GM12864 (cell line): Measurements from ENCODE around the gene TMEM63C.
"Not testable (repeated sequence)": the region's sequence is repeated elsewhere in the genome, so short reads cannot be mapped to it uniquely, and the experiment has no call there.

Experiments
- DNase-seq: peaks from one replicate; pipeline ENCODE4 v3.0.0-alpha.2; 2011; ENCODE audit warnings: low read depth
- H3K4me3 ChIP-seq: 2 replicates; pipeline ENCODE4 v1.5.1; 2011; ENCODE audit warnings: mild to moderate bottlenecking, low read depth, low read length, control low read depth
- TF ChIP-seq, protein P1 (sequence below): IDR thresholded peaks from 2 replicates; pipeline ENCODE4 v1.5.1; 2011; ENCODE audit warnings: low read depth, mild to moderate bottlenecking, moderate library complexity, low read length, control low read depth, inconsistent platforms; ENCODE audit errors: missing control alignments

Gene TMEM63C

DNA sequence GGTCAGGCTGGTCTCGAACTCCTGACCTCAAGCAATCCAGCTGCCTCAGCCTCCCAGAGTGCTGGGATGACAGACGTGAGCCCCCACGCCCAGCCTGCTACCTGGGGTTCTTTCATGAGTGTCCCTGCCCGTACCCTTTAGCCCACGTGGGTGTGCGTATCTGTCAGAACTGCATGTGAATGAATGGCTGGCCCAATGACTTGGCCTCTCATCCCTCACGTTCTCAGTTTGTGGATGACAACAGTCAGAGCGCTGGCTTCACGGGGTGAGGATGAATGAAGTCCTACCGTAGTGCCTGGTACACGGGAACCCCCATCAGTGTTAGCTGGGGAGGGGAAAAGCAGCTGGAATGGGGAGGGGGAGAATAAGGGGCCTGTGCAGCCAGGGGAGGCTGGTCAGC lies 23.9 kb upstream of the TMEM63C start:
- TF ChIP-seq, protein P1, sequence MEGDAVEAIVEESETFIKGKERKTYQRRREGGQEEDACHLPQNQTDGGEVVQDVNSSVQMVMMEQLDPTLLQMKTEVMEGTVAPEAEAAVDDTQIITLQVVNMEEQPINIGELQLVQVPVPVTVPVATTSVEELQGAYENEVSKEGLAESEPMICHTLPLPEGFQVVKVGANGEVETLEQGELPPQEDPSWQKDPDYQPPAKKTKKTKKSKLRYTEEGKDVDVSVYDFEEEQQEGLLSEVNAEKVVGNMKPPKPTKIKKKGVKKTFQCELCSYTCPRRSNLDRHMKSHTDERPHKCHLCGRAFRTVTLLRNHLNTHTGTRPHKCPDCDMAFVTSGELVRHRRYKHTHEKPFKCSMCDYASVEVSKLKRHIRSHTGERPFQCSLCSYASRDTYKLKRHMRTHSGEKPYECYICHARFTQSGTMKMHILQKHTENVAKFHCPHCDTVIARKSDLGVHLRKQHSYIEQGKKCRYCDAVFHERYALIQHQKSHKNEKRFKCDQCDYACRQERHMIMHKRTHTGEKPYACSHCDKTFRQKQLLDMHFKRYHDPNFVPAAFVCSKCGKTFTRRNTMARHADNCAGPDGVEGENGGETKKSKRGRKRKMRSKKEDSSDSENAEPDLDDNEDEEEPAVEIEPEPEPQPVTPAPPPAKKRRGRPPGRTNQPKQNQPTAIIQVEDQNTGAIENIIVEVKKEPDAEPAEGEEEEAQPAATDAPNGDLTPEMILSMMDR: no peak
- H3K4me3 ChIP-seq: no peak overlapping the region
- no peak for DNase-seq

DNA sequence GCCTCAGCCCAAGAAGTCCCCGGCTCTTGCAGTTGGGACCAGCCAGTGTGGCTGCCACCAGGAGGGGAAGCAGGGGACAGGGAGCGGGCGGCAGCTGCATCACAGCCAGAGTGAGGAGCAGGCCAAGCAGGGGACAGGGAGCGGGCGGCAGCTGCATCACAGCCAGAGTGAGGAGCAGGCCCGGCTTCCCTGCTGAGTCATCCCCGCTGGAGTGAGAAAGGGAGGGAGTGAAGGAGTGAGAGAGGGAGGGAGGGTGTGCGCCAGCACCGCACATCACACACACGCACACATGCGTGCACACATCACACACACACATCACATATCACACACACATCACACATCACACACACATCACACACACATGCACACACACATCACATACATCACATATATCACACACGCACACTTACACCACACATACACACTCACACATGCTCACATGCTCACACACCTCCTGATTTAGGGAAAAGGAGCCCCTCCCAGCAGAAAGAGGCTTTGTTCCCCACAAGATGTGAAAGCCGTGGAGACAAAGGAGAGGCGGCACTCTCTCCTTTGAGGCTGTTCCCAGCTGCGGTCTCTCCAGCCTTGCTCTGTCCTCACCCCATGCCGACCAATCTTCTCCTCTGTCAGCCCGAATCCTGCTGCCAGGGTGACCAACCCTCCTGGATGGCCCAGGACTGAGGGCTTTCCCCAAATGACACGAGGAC lies 23.3 kb upstream of the TMEM63C start:
- TF ChIP-seq, protein P1: no peak
- H3K4me3 ChIP-seq: no peak overlapping the region
- DNase-seq: no peak

DNA sequence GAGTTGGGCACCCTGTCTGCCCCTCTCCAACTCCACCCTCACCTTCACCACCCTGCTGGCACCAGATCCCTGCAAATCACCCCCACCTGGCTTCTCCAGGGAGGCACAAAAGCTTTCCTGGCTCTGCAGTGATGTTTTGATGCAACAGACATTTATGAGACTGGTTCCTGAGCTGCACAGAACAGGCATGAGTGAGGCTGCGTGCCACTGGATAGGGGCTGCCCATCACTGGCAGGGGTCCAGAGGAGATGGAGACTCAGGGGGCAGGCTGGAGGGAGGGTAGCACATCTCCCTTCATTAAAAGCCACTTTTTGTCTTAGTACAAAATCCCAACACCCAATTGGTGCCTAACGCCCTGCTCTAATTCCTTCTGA lies 22.7 kb upstream of the TMEM63C start:
- H3K4me3 ChIP-seq: no peak overlapping the region
- DNase-seq: no peak
- TF ChIP-seq, protein P1: no peak

DNA sequence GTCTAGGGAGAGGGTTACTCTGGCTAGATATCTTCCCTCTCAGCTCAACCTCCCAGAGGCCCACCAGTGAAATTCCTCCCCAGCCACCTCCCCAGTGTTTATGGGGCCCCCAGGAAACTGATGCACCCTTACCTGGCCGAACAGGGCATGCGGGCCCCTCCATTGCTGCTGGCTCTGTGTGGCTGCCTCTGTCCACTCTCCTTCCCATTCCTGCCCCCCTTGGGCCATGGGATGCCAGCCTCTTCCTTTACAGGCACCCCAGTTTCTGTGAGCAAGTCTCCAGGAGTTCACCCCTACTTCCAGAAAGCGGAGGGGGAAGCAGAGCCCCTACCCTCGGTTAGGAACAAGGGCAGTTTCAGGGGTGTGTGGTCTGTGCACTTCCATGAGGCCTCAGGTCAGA lies 20.6 kb upstream of the TMEM63C start:
- TF ChIP-seq, protein P1: no peak
- H3K4me3 ChIP-seq: no peak overlapping the region
- no peak for DNase-seq

DNA sequence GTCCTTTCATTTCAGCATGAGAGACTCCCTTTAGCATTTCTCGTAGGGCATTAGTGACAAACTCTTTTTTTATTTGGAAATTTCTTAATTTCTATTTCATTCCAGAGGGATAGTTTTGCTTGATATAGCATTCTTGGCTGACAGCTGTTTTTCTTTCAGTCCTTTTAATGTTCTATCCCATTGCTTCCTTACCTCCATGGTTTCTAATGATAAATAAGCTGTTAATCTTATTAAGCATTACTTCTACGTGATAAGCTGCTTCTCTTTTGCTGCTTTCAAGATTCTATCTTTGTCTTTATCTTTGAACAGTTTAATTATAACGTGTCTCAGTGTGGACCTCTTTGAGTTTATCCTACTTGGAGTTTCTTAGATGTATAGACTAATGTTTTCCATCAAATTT lies 11.6 kb upstream of the TMEM63C start:
- no peak overlapping the region for H3K4me3 ChIP-seq
- DNase-seq: no peak
- TF ChIP-seq, protein P1: no peak

DNA sequence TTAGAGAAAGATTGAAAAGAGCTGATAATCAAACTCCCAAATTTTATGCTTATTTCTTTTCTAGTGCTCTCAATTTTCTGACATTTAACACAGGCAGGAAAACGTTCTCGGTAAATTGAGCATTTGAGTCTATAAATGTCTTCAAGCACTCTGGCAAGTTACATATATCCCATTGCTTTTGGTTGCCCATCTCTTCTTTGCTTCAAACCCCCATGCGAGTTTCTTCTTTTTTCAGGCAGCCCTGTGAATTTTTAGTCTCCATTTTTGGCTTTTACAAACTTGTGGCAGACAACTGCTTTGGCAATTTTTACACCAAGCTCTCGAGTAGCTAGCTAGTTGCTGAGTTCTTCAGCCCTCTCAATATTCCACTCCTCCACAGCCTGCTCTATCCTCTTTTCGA lies 8.7 kb upstream of the TMEM63C start:
- DNase-seq: no peak
- TF ChIP-seq, protein P1: no peak
- H3K4me3 ChIP-seq: no peak overlapping the region

DNA sequence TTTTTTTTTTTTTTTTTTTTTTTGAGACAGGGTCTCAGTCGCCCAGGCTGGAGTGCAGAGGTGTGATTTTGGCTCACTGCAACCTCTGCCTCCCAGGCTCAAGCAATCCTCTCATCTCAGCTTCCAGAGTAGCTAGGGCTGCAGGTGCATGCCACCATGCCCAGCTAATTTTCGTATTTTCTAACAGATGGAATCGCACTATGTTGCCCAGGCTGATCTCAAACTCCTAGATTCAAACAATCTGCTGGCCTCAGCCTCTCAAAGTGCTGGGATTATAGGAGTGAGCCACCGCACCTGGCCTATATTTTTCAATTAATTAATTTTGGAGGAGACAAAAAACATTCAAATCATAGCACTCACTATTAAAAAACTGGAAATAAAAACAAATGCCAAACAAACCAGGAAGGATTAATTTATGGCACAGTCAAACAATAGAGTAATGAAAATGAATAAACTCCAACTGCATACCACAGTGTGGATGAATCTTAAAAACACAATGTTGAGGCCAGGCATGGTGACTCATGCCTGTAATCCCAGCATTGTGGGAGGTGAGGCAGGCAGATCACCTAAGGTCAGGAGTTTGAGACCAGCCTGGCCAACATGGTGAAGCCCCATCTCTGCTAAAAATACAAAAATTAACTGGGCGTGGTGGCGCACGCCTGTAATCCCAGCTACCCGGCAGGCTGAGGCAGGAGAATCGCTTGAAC lies 7.5 kb upstream of the TMEM63C start:
- not testable (repeated sequence) for DNase-seq

More for the DNA sequence above, 7.5 kb upstream of the TMEM63C start:
- not testable (repeated sequence) for H3K4me3 ChIP-seq
